Peyer's patch (tissue), 4 donors: Measurements from ENCODE around the gene TBX3.

Source experiments
- POLR2A ChIP-seq, 2 donors: fragments of 450-650 bp; IDR thresholded peaks; one replicate each; pipeline ENCODE4 v1.5.1; 2017; ENCODE audit warnings: antibody characterized with exemption in 2 of 2, mild to moderate bottlenecking in 2 of 2, moderate library complexity in 2 of 2
- TF ChIP-seq, protein P1 (sequence below), 6 experiments: fragments of 450-650 bp in 4 of 6; fragments of 200-600 bp in 2 of 6; sonication (generic) in 1 of 6; IDR thresholded peaks; one replicate each; pipeline ENCODE4 v1.5.1; 2017 to 2019; ENCODE audit warnings: antibody characterized with exemption in 6 of 6, mild to moderate bottlenecking in 3 of 6, moderate library complexity in 1 of 6

DNA sequence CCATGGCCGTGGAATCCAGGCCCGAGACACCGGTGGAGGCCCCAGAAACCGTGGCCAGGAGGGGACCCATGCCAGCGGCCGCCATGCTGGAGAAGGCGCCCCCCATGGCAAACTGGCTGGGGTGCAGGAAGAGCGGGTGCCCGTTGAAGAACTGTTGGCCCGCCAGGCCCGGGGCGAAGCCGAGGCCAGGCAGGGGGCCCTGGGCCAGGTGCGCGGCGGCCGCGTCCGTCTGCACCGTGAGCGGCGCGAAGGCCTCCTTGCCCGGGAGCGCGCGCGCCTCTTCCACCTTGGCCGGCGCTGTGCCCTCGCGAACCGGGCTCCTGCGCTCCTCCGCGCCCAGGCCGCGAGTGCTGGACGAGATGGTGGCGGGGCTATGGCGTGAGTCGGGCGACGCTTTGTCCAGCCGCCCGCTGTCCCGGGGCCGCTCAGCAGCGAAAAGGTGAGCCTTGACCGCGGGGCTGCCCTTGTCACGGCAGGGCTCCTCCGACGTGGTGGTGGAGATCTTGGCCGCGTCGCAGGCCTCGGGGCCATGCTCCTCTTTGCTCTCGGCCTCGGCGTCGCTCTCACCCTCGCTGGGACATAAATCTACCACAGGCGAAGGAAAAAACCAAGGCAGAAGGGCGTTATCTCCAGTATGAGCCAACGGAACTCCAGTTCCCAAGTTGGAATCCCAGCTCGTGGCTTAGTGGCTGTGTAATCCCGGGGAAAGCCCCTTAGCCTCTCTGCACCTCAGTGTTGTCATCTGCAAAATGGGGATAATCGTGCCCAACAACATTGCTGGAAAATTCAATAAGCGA, 9.5 kb downstream of the TBX3 start:
- TF ChIP-seq, protein P1, sequence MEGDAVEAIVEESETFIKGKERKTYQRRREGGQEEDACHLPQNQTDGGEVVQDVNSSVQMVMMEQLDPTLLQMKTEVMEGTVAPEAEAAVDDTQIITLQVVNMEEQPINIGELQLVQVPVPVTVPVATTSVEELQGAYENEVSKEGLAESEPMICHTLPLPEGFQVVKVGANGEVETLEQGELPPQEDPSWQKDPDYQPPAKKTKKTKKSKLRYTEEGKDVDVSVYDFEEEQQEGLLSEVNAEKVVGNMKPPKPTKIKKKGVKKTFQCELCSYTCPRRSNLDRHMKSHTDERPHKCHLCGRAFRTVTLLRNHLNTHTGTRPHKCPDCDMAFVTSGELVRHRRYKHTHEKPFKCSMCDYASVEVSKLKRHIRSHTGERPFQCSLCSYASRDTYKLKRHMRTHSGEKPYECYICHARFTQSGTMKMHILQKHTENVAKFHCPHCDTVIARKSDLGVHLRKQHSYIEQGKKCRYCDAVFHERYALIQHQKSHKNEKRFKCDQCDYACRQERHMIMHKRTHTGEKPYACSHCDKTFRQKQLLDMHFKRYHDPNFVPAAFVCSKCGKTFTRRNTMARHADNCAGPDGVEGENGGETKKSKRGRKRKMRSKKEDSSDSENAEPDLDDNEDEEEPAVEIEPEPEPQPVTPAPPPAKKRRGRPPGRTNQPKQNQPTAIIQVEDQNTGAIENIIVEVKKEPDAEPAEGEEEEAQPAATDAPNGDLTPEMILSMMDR (IDR thresholded peaks at IDR 0.05) = no peak
- no peak for TF ChIP-seq POLR2A (IDR thresholded peaks at IDR 0.05)
